SK-N-SH (cell line): ENCODE measurements around the gene C11orf42.

Experiments
- ELF1 ChIP-seq: IDR thresholded peaks from 2 replicates; pipeline ENCODE4 v1.4.0; 2012
- EP300 ChIP-seq, 2 experiments: IDR thresholded peaks; 2 replicates each; pipeline versions ENCODE4 v1.4.0 to v1.6.1; 2012; ENCODE audit warnings: borderline replicate concordance in 1 of 2, low read depth in 1 of 2, low read length in 1 of 2
- GATA2 ChIP-seq: sonication (generic); formaldehyde crosslinking; IDR thresholded peaks from 2 replicates; pipeline ENCODE4 v1.5.0; 2020; ENCODE audit warnings: mild to moderate bottlenecking, missing genetic modification reagents
- MXI1 ChIP-seq: IDR thresholded peaks from 2 replicates; pipeline ENCODE4 v1.6.1; 2012; ENCODE audit warnings: mild to moderate bottlenecking, low read depth, low read length, improper control_type of control experiment
- POLR2AphosphoS5 ChIP-seq: IDR thresholded peaks from 2 replicates; pipeline ENCODE4 v1.6.1; 2012; ENCODE audit warnings: low read depth, low read length
- RAD21 ChIP-seq: IDR thresholded peaks from 2 replicates; pipeline ENCODE4 v1.6.1; 2012; ENCODE audit warnings: mild to moderate bottlenecking, low read length
- SIN3A ChIP-seq: IDR thresholded peaks from 2 replicates; pipeline ENCODE4 v1.6.1; 2012; ENCODE audit warnings: low read depth, mild to moderate bottlenecking, low read length, moderate library complexity, borderline replicate concordance
- SMC3 ChIP-seq: IDR thresholded peaks from 2 replicates; pipeline ENCODE4 v1.6.1; 2012; ENCODE audit warnings: low read depth, low read length, improper control_type of control experiment
- TAF1 ChIP-seq: IDR thresholded peaks from 2 replicates; pipeline ENCODE4 v1.6.1; 2012; ENCODE audit warnings: low read depth, mild to moderate bottlenecking, low read length, moderate library complexity, borderline replicate concordance
- TEAD4 ChIP-seq: IDR thresholded peaks from 2 replicates; pipeline ENCODE4 v1.4.0; 2012; ENCODE audit warnings: mild to moderate bottlenecking, borderline replicate concordance; ENCODE audit not compliant: insufficient read depth
- YY1 ChIP-seq: IDR thresholded peaks from 2 replicates; pipeline ENCODE4 v1.4.0; 2012; ENCODE audit warnings: low read depth, mild to moderate bottlenecking
- TF ChIP-seq, protein P1 (sequence below): IDR thresholded peaks from 2 replicates; pipeline ENCODE4 v1.4.0; 2012; ENCODE audit warnings: low read depth
- TF ChIP-seq, protein P2 (sequence below): fragments of 200-600 bp; sonication (generic); IDR thresholded peaks from 2 replicates; pipeline ENCODE4 v1.6.1; 2017; ENCODE audit warnings: antibody characterized with exemption, mild to moderate bottlenecking, moderate library complexity
- TF ChIP-seq, protein P3 (sequence below): fragments of 150-350 bp; IDR thresholded peaks from 2 replicates; pipeline ENCODE4 v1.6.1; 2017; ENCODE audit warnings: antibody characterized with exemption, low read length, low read depth, borderline replicate concordance

DNA sequence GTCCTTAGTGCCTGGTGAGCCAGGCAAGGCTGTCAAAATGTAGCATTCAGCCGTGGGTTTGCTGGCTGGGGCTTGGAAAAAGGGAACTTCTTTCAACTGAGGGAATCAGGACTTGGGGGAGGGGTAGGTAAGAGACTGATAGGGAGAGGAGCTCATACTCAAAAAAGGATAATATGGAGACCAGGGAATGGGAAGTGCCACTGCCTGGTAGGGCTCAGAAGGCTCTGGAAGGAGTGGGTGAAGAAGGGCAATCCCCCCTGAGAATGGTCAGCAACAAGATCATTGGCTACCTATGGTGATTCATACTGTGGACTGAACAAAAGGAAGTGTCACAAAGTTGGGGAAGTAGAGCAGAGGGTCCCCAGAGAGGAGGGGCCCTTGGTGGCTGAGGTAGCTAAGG is 35.4 kb downstream of the C11orf42 start:
- TF ChIP-seq, protein P1, sequence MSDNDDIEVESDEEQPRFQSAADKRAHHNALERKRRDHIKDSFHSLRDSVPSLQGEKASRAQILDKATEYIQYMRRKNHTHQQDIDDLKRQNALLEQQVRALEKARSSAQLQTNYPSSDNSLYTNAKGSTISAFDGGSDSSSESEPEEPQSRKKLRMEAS: no peak
- TF ChIP-seq SIN3A (no peak), SMC3 (no peak), RAD21 (no peak), POLR2AphosphoS5 (no peak), ELF1 (no peak), YY1 (no peak), EP300 (IDR thresholded peaks at IDR 0.05; ENCODE audit: borderline replicate concordance in 1 of 2, low read depth in 1 of 2, low read length in 1 of 2) (no peak), GATA2 (CRISPR knock-in tag) (no peak), TEAD4 (no peak), MXI1 (no peak), TAF1 (no peak)
- TF ChIP-seq, protein P2, sequence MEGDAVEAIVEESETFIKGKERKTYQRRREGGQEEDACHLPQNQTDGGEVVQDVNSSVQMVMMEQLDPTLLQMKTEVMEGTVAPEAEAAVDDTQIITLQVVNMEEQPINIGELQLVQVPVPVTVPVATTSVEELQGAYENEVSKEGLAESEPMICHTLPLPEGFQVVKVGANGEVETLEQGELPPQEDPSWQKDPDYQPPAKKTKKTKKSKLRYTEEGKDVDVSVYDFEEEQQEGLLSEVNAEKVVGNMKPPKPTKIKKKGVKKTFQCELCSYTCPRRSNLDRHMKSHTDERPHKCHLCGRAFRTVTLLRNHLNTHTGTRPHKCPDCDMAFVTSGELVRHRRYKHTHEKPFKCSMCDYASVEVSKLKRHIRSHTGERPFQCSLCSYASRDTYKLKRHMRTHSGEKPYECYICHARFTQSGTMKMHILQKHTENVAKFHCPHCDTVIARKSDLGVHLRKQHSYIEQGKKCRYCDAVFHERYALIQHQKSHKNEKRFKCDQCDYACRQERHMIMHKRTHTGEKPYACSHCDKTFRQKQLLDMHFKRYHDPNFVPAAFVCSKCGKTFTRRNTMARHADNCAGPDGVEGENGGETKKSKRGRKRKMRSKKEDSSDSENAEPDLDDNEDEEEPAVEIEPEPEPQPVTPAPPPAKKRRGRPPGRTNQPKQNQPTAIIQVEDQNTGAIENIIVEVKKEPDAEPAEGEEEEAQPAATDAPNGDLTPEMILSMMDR: no peak
- TF ChIP-seq, protein P3, sequence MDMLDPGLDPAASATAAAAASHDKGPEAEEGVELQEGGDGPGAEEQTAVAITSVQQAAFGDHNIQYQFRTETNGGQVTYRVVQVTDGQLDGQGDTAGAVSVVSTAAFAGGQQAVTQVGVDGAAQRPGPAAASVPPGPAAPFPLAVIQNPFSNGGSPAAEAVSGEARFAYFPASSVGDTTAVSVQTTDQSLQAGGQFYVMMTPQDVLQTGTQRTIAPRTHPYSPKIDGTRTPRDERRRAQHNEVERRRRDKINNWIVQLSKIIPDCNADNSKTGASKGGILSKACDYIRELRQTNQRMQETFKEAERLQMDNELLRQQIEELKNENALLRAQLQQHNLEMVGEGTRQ: no peak
